Activated gamma-delta T cell treated with Interleukin-2 at 50 U/mL for 16 hours (primary cell): ENCODE results near the gene POU2F2.

Experiments used
- DNase-seq: peaks from one replicate; pipeline ENCODE4 v3.0.0-alpha.2; 2020

The POU2F2 gene

DNA sequence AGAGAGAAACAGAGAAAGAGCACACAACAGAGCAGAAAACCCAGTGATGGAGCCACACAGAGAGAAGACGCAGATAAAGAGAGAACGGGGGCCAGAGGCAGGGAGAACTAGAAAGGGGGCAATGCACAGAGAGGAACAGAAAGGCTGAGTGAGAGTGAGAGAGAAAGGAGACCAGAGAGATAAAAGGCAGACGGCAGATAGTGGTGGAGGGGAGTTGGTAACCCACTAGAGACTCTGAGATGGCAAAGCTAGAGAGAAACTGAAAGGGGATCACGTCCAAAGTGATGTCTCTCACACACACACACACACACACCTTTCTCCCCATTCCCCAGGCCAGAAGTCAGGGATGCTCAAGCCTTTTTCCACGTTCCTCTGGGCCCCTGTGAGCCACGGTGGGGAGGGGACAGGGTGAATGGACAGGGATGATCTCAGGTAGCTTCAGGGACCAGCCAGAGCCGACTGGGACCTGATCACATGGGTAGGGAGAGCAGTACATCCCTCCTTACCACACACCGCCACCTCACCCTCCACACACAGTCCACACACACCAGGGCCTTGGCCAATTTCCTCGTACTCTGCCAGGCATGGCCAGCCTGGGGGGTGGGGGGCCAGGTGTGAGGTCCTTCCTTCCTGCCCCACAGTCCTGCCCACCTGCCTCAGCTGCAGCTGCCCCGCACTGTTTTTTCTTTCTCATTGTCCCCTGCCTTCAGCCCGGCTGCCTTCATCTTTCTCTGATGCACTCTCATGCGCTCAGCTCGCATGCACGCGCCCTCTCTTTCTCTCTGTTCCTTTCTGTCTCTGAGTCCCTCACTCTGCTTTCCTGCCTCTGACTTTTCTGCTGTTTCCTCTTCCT, 22.5 kb upstream of the POU2F2 start:
- DNase-seq: no peak

DNA sequence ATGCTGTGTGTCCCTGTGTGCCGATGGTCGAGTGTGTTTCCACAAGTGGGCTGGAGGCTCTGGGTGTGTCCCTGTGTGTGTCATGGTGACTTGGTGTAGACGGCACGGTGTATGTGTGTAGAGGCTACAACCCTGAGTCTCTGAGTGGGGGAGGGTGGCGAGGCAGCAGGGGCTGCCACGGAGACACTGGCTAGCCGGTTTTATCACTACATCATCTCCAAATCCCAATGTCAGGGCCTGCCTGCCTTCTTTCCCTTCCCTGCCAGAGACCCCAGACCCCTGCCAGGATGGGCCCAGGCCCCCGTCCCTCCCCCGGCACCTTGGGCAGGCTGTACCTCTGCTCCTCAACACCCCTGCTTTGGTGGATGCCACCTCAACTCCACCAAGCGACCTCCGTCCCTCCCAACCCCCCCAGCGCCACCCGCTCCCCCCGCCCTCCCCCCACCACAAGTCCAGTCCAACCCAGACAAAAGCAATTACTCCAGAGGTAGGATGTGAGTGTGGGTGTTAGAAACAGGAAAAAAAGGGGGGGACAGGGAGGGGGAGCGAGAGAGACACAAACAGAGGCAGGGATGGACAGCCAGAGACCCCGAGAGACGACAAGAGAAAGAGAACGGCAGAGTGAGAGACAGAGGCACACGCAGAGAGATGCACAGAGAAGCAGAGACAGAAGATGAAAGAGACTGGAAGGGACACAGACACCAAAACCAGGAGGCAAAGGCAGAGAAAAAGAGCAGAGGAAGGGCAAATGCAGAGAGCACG, 21.6 kb upstream of the POU2F2 start:
- no peak for DNase-seq

DNA sequence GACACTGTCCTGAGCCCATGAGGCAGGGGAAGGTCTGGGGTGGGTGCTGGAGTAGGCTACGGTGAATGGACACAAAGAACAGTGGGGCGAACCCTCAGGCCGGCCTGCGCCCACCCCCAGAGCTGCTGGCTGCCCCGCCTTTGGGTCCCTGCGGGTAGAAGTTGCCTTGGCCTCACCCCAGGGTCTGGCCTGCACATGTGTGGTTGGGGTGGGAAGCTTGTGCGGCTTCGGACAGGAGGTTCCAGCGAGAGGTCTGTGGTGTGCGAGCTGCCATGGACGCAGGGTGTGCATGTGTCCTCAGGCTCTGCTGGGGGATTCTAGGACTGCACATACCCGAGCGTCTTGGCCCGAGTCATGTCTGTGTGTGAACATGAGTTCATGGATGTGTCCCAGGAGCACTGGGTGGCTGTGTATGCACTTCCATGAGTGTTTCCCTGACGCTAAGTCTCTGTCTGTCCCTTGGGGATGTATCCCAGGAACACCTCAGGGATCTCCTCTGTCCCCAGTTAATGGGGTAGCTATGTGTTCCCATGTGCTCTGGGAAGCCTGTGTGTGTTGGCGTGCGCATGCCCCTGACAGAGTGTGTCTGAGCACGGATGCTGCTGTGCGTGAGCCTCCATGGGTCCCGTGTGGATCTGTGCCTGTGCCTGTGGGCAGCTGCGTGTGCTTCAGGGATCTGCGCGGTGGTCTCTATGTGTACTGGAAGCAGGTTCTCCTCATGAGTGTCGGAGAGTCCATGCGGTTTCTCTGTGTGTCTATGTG, 20.8 kb upstream of the POU2F2 start:
- no peak for DNase-seq

DNA sequence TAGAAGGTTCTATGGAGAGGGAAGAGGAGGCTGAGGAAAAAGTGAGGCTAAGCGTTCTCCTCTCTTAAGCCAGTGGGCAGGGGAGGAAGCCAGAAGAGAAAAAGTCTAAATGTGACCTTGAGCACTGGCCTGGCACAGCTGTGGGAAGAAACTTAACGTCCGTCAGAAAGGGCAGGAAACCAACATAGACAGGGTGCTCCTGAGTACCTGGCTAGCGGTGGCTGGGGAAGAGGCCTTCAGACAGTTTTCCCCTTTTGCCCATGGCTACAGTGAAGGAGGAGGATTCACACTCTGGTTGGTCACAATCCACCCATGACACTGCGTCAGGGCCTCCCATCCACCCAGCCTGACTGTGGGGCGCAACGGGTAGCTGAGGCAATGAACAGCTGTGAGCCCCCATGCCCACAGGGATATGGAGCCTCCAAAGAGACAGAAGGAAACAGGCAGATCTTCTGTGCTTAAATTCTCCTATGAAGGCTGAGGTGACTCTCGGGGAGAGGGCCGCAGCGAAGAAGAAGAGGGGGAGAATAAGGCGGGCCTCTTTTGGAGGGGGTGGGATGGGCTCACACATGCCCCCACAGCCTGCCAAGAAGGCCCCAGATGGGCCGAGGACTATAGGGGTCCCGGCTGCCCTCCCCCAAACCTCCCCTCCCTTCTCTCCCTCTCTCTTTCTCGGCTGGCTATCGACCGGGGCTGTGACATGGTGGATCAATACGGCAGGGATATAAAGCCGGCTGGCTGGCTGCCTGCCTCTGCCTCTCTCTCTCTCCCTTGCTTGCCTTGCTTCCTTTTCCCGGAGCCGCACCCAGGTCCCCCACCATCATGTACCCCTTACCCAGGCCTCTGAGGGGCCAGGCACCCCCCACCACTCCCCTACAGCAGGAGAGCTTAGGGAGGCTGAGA, 19.8 kb upstream of the POU2F2 start:
- DNase-seq: no peak

DNA sequence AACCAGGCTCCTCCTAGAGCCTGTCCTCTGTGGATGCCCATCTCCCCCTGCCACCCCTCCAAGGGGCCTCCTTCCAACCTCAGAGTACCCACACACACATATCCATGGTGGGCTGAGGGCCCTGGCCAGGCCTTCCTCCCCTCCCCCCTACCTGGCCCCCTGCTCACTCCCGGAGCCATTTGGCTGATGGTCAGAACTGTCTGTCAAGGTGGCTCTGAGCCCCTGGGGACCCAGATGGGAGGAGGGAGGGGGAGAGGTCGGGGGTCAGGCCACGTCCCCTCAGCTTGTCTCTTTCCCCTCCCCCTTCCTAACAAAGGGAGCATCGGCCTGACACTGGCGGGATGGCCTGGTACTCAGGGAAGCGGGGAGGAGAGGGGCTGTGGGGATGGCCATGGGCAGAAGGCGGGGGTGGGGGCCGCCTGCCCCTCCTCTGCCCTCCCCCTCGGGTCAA, 18.7 kb upstream of the POU2F2 start:
- DNase-seq: no peak

DNA sequence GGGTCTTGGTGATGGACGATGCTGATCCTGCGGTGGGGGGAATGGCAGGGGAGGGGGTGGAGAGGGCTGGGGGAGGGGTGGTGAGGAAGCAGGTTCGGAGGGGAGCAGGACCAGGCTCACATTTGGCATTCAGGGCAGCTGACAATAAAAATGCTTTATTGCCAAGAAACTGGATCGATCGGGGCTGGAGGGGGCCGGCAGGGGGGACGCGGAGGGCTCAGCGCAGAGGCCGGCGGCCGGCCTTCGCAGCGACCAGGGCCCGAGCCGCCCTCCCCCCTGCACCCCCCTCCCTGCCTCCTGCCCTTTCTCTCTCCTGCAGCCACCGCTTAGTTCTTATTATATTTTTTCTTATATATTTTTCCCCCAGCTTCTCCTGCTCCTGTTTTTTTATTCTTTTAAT, 18.1 kb upstream of the POU2F2 start:
- DNase-seq: no peak

DNA sequence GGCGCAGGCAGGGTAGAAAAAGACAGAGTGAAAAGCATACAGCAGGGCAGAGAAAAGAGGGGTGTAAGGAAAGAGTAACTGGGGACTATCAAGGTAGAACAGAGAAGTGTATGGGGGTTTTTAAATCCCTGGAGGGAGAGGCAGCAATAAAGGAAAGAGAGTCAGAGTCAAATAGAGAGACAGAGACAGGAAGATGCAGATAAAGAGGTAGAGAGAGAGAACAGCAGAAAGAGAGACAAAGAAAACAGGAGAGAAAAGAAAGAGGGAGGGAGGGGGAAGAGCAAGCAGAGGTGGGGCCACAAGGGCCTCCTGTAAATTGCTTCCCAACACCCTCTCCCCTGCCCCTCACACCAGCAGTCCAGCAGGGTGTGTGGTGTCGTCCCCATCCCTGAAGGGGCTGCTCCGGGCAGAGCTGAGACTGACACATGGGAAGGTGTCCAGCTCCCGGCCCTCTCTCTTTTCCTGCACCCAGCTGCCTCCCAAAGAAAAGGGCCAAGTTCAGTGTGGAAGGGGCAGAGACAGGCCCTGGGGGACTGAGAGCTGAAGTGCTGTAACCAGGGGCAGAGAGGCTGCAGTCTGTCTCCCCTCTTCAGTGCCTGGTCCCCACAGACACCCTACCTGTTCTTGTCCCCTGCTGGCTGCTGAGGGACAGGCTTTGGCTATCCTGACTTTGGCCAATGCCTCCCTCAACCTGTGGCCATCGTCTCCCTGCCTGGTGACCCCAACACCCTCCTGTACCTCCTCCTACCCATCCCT, 17.4 kb upstream of the POU2F2 start:
- no peak for DNase-seq

DNA sequence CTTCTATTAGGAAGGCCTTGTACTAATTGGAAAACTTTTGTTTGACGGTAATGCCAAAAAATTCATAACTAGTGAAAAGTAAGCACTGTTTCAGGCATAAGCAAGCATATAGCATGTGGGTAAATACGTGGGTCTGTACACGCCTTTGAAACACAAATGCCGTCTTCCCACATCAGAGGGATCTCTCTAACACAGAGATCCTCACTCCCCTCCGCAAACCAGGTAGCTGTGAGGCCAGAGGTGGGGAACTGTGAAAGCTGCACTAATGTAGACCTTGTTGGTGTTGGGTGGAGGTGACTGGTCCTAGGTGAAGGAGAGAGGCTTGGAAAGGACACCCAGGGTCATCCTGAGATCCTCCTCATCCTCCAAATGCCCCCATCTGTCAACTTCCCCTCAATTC, 16.0 kb upstream of the POU2F2 start:
- no peak for DNase-seq

DNA sequence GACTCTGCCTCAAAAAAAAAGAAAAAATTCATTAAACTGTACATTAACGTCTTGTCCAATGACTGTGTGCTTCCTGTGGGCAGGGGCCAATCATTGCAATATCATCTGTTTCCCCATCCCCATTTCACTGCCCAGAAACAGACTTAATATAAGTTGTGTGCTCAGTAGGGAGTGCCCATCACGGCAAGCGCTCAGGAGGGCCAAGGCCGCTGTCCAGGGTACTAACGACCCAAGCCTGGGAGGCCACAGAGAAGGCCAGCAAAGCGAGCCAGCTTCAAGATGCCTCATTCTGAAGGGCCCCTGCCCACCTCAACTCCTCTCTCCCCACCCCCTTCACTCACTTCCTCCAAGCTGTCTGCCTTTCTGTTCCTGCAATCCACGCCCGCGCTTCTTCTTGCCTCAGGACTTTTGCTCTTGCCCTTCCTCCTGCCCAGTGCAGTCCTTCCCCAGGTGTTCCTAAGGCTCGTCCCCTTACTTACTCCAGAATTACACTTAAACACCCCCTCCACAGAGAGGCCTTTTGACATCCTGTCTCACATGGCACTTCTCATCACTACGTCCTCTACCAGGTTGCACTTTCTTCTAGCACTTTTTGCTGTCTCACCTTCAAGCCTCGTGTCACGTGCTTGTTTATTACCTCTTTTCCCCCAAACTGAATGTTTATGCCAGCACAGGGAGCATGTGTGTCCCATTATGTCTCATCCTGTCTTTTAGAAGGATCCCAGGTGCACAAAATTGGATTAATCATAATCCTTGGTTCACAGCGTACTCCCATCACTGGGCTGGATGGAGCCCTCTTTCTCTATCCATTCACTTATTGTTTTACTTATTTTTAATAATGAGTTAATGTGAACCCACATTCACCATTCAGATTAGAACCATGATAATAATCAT, 11.3 kb upstream of the POU2F2 start:
- DNase-seq: no peak

DNA sequence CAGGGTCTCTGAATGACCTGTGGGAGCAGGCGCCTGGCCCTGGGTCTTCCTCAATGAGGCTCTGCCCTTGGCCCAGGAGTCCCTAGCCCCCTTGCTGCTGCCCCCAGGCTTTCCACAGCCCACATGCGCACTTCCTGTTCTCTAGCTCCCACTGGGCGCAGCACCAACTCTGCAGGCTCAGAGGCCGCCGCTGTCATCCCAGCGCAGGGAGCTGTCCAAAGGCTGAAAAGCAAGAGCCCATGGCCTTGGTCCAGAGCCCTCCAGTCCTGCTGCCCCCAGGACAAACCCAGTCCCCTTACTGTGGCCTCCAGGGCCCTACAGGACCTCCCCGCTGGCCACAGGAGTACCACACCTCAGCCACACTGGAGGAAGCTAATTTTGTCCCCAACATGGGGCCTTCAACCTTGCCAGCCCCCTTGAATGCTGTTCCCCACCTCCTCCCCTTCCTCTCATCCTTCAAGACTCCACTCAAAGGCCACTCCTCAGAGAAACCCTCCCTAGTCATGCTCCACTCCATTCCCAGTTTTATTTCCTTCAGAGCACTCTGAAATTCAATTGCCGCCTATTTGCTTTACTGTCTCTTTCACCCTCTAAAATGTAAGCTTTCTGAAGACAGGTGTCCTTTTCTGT, 8.0 kb upstream of the POU2F2 start:
- DNase-seq: no peak

DNA sequence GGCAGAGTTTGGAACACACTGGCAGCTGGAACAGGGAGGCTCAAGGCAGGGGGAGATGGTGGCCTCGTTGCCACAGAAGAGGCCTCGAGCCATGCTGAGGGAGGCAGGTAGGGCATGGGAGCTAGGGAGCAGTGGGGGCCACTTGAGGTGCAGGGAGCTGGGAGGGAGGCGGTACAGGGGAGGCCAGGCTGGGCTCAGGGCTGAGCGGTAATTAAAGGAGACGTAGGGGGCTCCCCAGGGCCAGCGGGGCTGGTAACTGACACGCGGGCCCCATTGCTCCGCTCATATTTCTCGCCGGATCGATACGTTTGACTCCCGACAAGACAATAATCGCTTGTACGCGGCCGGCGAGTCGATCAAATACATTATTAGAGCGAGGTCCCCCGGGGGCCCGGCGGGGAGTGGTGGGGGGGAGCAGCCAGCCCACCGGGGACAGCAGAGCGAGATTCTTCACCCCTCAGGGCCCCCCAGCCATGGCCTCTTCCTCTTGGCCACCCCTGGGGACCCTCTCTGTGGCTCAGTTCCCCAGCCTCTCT, 2.4 kb upstream of the POU2F2 start:
- no peak for DNase-seq

DNA sequence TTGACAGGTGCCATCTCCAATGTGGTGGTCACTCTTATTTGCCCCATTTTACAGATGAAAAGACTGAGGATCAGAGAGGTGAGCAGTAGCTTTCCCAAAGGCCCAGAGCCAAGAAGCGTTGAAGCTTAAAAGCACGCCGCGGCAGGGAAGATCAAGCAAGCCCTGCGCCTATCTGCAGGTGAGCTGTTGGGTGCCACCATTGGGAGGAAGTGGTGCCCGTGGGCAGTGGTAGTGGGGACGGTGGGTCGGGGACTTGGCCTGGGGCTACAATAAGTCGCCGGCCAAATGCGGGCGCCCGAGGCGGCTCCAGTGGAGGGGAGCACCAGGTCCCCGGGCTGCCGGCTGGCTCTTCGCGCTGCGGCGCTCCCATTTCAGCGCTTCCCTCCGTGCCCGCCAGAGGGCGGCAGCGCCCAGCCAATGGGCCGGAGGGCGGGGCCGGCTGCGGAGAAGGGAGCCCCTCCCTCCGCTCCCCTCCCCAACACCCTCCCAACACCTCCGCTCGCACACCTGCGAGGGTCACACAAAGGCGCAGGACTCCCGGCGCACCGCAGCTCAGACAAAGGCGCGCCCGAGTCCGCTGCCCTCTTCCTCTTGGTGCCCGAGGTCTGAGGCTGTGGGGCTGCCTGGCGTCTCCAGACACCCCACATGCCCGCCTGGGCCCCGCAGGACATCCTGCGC, 744 bp upstream of the POU2F2 start:
- DNase-seq: peak; percentile 81

DNA sequence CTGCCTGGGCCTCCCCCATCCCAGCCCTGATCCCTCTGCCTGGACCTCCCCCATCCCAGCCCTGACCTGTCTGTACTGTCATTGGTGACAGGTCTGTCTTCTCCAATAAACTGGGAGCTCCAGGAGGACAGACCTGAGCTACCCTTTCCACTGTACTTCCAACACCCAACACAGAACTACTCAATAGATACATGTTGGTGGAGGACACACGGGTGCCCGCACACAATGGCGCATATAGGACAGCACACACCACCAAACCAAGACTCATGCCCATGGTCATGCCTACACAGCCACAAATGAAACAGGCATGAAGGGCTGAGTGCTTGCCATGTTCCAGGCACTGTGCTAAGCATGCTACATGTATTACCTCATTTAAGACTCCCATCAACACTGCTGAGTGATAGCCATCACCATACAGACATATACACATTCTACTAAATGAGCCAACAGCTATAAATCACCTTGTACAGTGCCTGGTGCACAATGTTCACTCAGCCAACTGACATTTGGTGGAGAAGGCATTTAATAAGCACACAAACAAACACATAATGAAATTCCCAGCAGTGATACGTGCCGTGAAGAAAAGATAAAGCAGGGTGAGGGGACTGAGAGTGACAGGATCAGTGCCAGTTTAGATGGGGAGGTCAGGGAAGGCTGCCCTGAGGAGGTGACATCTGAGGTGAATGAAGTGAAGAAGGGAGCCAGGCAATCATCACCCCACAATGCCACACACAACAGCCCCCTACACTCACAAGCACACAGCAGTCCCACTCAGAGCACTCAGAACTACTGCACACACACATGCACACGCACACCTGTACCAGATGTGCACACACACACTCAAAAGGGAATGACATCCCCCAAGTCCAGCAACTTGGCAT, 857 bp downstream of the POU2F2 start:
- no peak for DNase-seq

DNA sequence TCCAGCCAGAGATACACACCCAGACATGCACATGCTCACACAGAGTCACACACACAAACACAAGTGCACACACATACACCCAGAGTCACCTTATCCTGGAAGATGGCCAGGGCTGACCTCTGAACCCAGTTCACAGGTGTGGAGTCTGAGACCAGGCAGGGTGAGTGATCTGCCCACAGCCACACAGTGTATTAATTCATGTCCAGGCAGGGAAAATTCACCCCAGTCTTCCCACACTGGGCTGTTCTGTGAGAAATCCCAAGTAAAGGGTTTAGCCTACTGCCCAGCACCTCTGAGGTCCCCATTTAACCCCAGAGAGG, 2.0 kb downstream of the POU2F2 start:
- no peak for DNase-seq

DNA sequence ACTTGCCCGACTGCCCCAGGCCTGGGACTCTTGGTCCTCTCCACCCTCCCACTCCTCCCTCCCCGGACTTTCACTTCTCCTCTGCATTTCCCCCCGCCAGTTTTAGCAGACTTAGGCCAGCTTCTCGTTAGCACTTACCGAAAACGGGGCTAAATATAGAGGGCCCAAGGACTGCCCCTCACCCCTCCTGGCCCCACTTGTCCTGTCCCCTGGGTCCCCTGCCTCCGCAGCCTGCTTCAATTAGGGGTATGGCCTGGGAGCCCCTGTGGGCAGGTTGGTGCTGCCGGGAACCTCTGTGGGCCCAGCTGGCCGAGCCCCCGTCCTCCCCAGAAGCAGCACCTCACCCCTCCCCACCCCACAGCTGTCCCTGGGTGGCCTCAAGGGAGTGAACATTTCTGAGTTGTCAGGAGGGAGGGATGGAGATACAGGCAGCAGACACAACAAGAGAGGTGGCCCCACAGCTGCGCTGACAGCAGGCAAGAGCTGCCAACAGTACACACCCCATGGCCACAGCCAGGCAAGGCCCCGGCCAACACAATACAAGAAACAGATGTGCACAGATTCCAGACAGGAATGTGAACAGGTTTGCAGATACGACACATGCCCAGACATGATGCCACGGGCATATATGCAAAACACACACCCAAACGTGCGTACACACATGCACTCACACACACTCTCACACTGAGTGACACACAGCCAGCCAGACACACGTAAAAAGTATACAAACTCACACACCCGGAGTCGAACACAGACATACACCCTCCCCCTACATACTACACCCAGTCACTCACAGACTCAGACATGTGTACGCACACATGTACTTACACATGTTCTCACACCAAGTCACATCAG, 2.6 kb downstream of the POU2F2 start:
- no peak for DNase-seq

DNA sequence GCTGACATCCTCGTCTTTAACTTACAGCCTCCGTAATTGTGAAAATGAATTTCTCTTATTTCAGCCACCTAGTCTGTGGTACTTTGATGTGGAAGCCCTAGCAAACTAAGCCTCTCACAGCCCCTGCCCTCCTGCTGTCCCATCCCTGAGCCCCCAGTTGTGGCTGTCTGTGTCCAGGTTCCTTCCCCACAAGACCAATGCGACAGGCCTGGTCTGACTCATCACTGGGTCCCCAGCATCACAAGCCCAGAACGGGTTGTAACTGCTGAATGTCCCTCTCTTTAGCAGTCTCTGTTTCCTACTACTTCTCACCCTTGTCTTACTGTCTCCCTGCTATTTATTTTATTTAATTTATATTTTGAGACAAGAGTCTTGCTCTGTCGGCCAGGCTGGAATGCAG, 5.7 kb downstream of the POU2F2 start:
- no peak for DNase-seq

DNA sequence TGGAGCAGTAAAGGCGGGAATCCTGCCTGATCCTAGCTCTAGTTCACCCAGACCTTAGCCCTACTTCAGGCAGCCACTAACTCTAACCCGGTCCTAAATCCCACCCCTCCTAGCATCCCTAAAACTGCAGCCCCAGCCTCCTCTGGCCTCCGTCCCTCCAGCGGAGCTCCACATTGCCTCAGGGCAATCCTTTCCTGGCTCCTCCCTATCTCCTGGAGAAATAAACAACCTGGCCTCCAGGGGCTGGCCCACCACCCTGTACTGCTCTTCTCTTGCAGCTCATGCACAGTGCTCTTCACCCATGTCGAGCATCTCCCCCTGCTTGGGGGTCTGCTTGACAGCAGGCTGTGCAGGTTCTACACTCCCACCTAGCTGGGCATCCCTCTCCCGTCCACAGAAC, 6.7 kb downstream of the POU2F2 start:
- no peak for DNase-seq
